Lung (tissue), 12 donors: ENCODE results near the gene MED16. TPM values are rescaled to one million over a fixed set of nuclear protein-coding genes. Genes with fewer than 3 reads are reported as not detected.

ENCODE experiments used
- ATAC-seq: fragments of 200-7000 bp; cut with Tn5 transposase; one replicate; pipeline ENCODE4 v1.9.1; 2020; ENCODE audit warnings: moderate number of reproducible peaks; ENCODE audit not compliant: insufficient read depth, low FRiP score
- DNase-seq, 3 donors: peaks; one replicate each; pipeline ENCODE4 v3.0.0-alpha.2; 2013 to 2017
- H3K27ac ChIP-seq, 2 donors: one replicate each; pipeline ENCODE4 v1.5.1; 2013; ENCODE audit warnings: mild to moderate bottlenecking in 2 of 2, moderate library complexity in 2 of 2, control low read depth in 1 of 2, inconsistent platforms in 1 of 2, low read depth in 1 of 2, low read length in 1 of 2
- H3K27me3 ChIP-seq, 3 donors: one replicate each; pipeline ENCODE4 v1.5.1; 2013; ENCODE audit warnings: low read length in 2 of 3; ENCODE audit not compliant: control insufficient read depth in 3 of 3, insufficient read depth in 3 of 3
- H3K36me3 ChIP-seq, 4 donors: one replicate each; pipeline ENCODE4 v1.5.1; 2013; ENCODE audit warnings: low read length in 4 of 4, mild to moderate bottlenecking in 1 of 4, moderate library complexity in 1 of 4; ENCODE audit not compliant: control insufficient read depth in 4 of 4, insufficient read depth in 4 of 4
- H3K4me1 ChIP-seq, 5 donors: one replicate each; pipeline ENCODE4 v1.5.1; 2013; ENCODE audit warnings: low read length in 5 of 5, mild to moderate bottlenecking in 2 of 5, moderate library complexity in 1 of 5; ENCODE audit not compliant: control insufficient read depth in 5 of 5, insufficient read depth in 5 of 5
- H3K4me3 ChIP-seq: one replicate; pipeline ENCODE4 v1.5.1; 2013; ENCODE audit warnings: mild to moderate bottlenecking, control low read depth, moderate library complexity
- H3K9ac ChIP-seq, 2 donors: one replicate each; pipeline ENCODE4 v1.5.1; 2013; ENCODE audit warnings: low read length in 2 of 2, control low read depth in 1 of 2; ENCODE audit not compliant: insufficient read depth in 1 of 2
- H3K9me3 ChIP-seq, 4 donors: one replicate each; pipeline ENCODE4 v1.5.1; 2013; ENCODE audit warnings: low read length in 3 of 4, mild to moderate bottlenecking in 1 of 4, moderate library complexity in 1 of 4; ENCODE audit not compliant: control insufficient read depth in 4 of 4, insufficient read depth in 3 of 4
- CTCF ChIP-seq: IDR thresholded peaks from 2 replicates; pipeline ENCODE4 v1.5.1; 2012; ENCODE audit warnings: mild to moderate bottlenecking; ENCODE audit errors: control extremely low read depth, extremely low read depth
- WGBS, 2 donors: extraction: QIAGEN DNeasy Blood & Tissue Kit; methylation state at CpG; one replicate each; pipeline ENCODE4 v1.1.7; 2013; 5-methylcytosine and 5-hydroxymethylcytosine counted together
- polyA plus RNA-seq, 2 donors: library from polyadenylated mRNA; stranded (reverse); fragments of 200-250 nt; gene quantifications; one replicate each; pipeline ENCODE4 v1.2.1, GENCODE V29; 2013
- total RNA-seq, 2 donors: library from RNA; depleted of rRNA in 1 of 2; stranded (reverse); fragments of >200 nt in 1 of 2; gene quantifications; one replicate each; pipeline ENCODE4 v1.2.1, GENCODE V29; 2014 to 2021
- donor health status: control.
- donor health status: control.
- donor health status: Bipolar disorder and iron deficiency.
- donor health status: healthy.
- donor health status: DM: yes; HTN: yes; CAD: no.

MED16 gene
- total and polyA plus RNA-seq, 4 donors, result 38.7 to 72.3 (median 52.3) TPM

GRCh38 chr19:887599-887998 lies 5.4 kb downstream of the MED16 start:
- ATAC-seq, result no peak
- Histone ChIP-seq H3K4me1 (peaks cover 0 to 6% (median 0%) of the 10 kb centered on the region in 5 donors), H3K9me3 (no peaks in the 10 kb centered on the region), H3K27me3 (no peaks in the 10 kb centered on the region), H3K9ac (no peak overlapping the region), H3K36me3 (peaks cover 0 to 63% (median 29%) of the 10 kb centered on the region in 4 donors), H3K4me3 (no peak overlapping the region), H3K27ac (no peak overlapping the region)
- no peak for DNase-seq
- no peak for TF ChIP-seq CTCF
- WGBS, 2 donors, result 96 to 97% methylated on average over 10 of the region's 10 CpGs

- no peak overlapping the region for H3K9ac ChIP-seq
- H3K36me3 ChIP-seq, result peaks cover 0 to 67% (median 31%) of the 10 kb centered on the region in 4 donors
- no peaks in the 10 kb centered on the region for H3K9me3 ChIP-seq
- no peaks in the 10 kb centered on the region for H3K27me3 ChIP-seq
- ATAC-seq (no peak), DNase-seq (peak in 1 of 3 donors; percentile 40)
- no peak overlapping the region for H3K4me3 ChIP-seq
- H3K4me1 ChIP-seq, result peaks cover 0 to 4% (median 0%) of the 10 kb centered on the region in 5 donors
- TF ChIP-seq CTCF, result no peak
- WGBS, 2 donors, result 86 to 88% methylated on average over 16 of the region's 16 CpGs
- H3K27ac ChIP-seq, result no peak overlapping the region
Observed at GRCh38 chr19:887072-887471, 5.9 kb downstream of the MED16 start.

- peaks cover 0 to 76% (median 41%) of the 10 kb centered on the region in 4 donors for H3K36me3 ChIP-seq
- no peak for TF ChIP-seq CTCF
- no peaks in the 10 kb centered on the region for H3K27me3 ChIP-seq
- ATAC-seq, result no peak
- H3K9me3 ChIP-seq, result peaks cover 0 to 4% (median 0%) of the 10 kb centered on the region in 4 donors
- H3K4me1 ChIP-seq, result no peaks in the 10 kb centered on the region
- H3K9ac ChIP-seq, result no peak overlapping the region
- no peak overlapping the region for H3K27ac ChIP-seq
- no peak for DNase-seq
- H3K4me3 ChIP-seq, result no peak overlapping the region
- WGBS, 2 donors, result 97% methylated on average over 63 to 64 of the region's 64 CpGs
Observed at GRCh38 chr19:885536-886224, 7.3 kb downstream of the MED16 start.
